B cell (primary cell): ENCODE data around the gene TCF7L1. TPM values are rescaled to one million over a fixed set of nuclear protein-coding genes. Genes with fewer than 3 reads are reported as not detected.

ENCODE experiments used
- ATAC-seq: fragments of 200-7000 bp; cut with Tn5 transposase; one replicate; pipeline ENCODE4 v1.10.0; 2021; ENCODE audit warnings: low read depth, mild to moderate bottlenecking, moderate number of reproducible peaks, moderate library complexity
- CTCF ChIA-PET: fragments of 350-600 bp; sonication (Branson Sonifier 250); formaldehyde crosslinking; loops from one replicate; lab custom pipeline; 2021; ENCODE audit warnings: antibody characterized with exemption, inconsistent platforms; lab: Charles Lee
- POLR2A ChIA-PET: fragments of 350-600 bp; sonication (Branson Sonifier 250); formaldehyde crosslinking; loops from one replicate; lab custom pipeline; 2021; ENCODE audit warnings: antibody characterized with exemption; lab: Charles Lee
- DNase-seq: peaks from one replicate; pipeline ENCODE4 v3.0.0; 2013
- H2AFZ ChIP-seq: 2 replicates; pipeline ENCODE4 v1.6.1; 2012; ENCODE audit warnings: mild to moderate bottlenecking, low read depth, low read length; ENCODE audit not compliant: insufficient read depth, poor library complexity, severe bottlenecking
- H3K27ac ChIP-seq, 2 donors: 1 replicate in 1 of 2; 2 replicates in 1 of 2; pipeline ENCODE4 v1.5.1; 2012 to 2013; ENCODE audit warnings: low read length in 2 of 2, mild to moderate bottlenecking in 2 of 2, moderate library complexity in 1 of 2
- H3K27me3 ChIP-seq, 4 experiments: fragments of 200-600 bp in 1 of 4; sonication (generic) in 1 of 4; replicated peaks in 1 of 4; 1 replicate in 2 of 4; 2 replicates in 2 of 4; pipeline versions ENCODE4 v1.6.1 to v1.7.0; 2013 to 2016; ENCODE audit warnings: low read length in 3 of 4, mild to moderate bottlenecking in 2 of 4, mixed read lengths in 1 of 4, moderate library complexity in 1 of 4; ENCODE audit not compliant: insufficient read depth in 4 of 4, control insufficient read depth in 3 of 4; ENCODE audit errors: control extremely low read depth in 1 of 4
- H3K36me3 ChIP-seq, 2 experiments: replicated peaks in 1 of 2; 1 replicate in 1 of 2; 2 replicates in 1 of 2; pipeline versions ENCODE4 v1.6.1 to v1.7.1; 2013; ENCODE audit warnings: low read length in 1 of 2; ENCODE audit not compliant: insufficient read depth in 2 of 2, control insufficient read depth in 1 of 2; ENCODE audit errors: control extremely low read depth in 1 of 2, extremely low read depth in 1 of 2
- H3K4me1 ChIP-seq, 2 donors: fragments of 200-600 bp in 1 of 2; sonication (generic) in 1 of 2; 1 replicate in 1 of 2; 2 replicates in 1 of 2; pipeline versions ENCODE4 v1.5.1 to v1.6.1; 2013 to 2017; ENCODE audit warnings: low read length in 2 of 2; ENCODE audit not compliant: control insufficient read depth in 2 of 2, insufficient read depth in 2 of 2
- H3K4me2 ChIP-seq: replicated peaks from 2 replicates; pipeline ENCODE3; 2012; ENCODE audit warnings: mild to moderate bottlenecking, low read depth, low read length; ENCODE audit not compliant: poor library complexity, severe bottlenecking
- H3K4me3 ChIP-seq, 5 experiments: fragments of 200-600 bp in 1 of 5; sonication (generic) in 1 of 5; 1 replicate in 3 of 5; 2 replicates in 2 of 5; pipeline versions ENCODE4 v1.5.1 to v1.7.0; 2011 to 2016; ENCODE audit warnings: low read length in 4 of 5, mild to moderate bottlenecking in 4 of 5, low read depth in 2 of 5, control low read depth in 1 of 5, moderate library complexity in 1 of 5; ENCODE audit not compliant: insufficient read depth in 1 of 5; ENCODE audit errors: control extremely low read depth in 1 of 5, extremely low read depth in 1 of 5
- H3K79me2 ChIP-seq: fragments of 200-600 bp; sonication (generic); one replicate; pipeline ENCODE4 v1.6.0; 2016; ENCODE audit warnings: low read length; ENCODE audit not compliant: control insufficient read depth, insufficient read depth
- H3K9ac ChIP-seq: fragments of 200-600 bp; sonication (generic); 2 replicates; pipeline ENCODE4 v1.6.1; 2017; ENCODE audit warnings: mild to moderate bottlenecking, low read length, moderate library complexity
- H3K9me3 ChIP-seq, 3 donors: one replicate each; pipeline versions ENCODE4 v1.6.1 to v1.7.1; 2013; ENCODE audit warnings: low read length in 2 of 3; ENCODE audit not compliant: control insufficient read depth in 2 of 3, insufficient read depth in 1 of 3; ENCODE audit errors: control extremely low read depth in 1 of 3
- H4K20me1 ChIP-seq: 2 replicates; pipeline ENCODE4 v1.6.0; 2012; ENCODE audit warnings: mild to moderate bottlenecking, low read length; ENCODE audit not compliant: insufficient read depth, control insufficient read depth, poor library complexity, severe bottlenecking
- H3K27ac Mint-ChIP-seq: one replicate; pipeline ENCODE4 v1.8.0; 2021; ENCODE audit warnings: mixed read lengths
- H3K27me3 Mint-ChIP-seq: one replicate; pipeline ENCODE4 v1.8.0; 2021; ENCODE audit warnings: mixed read lengths
- H3K4me1 Mint-ChIP-seq: one replicate; pipeline ENCODE4 v1.8.0; 2021; ENCODE audit warnings: mixed read lengths
- H3K4me3 Mint-ChIP-seq: one replicate; pipeline ENCODE4 v1.8.0; 2021; ENCODE audit warnings: mixed read lengths
- H3K9me3 Mint-ChIP-seq: one replicate; pipeline ENCODE4 v1.8.0; 2022; ENCODE audit warnings: mixed read lengths; ENCODE audit not compliant: insufficient read depth
- EZH2 ChIP-seq: IDR thresholded peaks from 2 replicates; pipeline ENCODE4 v1.6.1; 2012; ENCODE audit warnings: borderline replicate concordance, low read depth, mild to moderate bottlenecking, moderate library complexity, low read length; ENCODE audit not compliant: insufficient read depth, poor library complexity, severe bottlenecking
- WGBS: methylation state at CpG from one replicate; pipeline ENCODE4 v1.1.5; 2013; ENCODE audit warnings: missing lambda C conversion rate; ENCODE audit not compliant: insufficient coverage; 5-methylcytosine and 5-hydroxymethylcytosine counted together
- intact Hi-C: fragments of 100-400 bp; cut with micrococcal nuclease; formaldehyde crosslinking; loops from one replicate; pipeline ENCODE4 v1.10.0; 2022
- polyA plus RNA-seq: library from polyadenylated mRNA; depleted of rRNA; stranded (reverse); fragments of >200 nt; gene quantifications from 2 replicates; pipeline ENCODE4 v1.2.3, GENCODE V29; 2012
- total RNA-seq, 2 donors: library from RNA; stranded (reverse); fragments of 120-200 nt in 1 of 2; gene quantifications; 1 replicate in 1 of 2; 2 replicates in 1 of 2; pipeline versions ENCODE4 v1.2.3 to v1.2.4, GENCODE V29; 2013 to 2022
- TF ChIP-seq, protein P1 (sequence below): fragments of 200-600 bp; IDR thresholded peaks from one replicate; pipeline ENCODE4 v1.8.0; 2022; ENCODE audit warnings: antibody characterized with exemption, mild to moderate bottlenecking

The TCF7L1 gene
- total and polyA plus RNA-seq, 2 donors (not counting 1 experiment from before 2014, with no cell fraction given), result 0.67 to 0.81 TPM

- Mint-ChIP-seq H3K9me3 (peaks cover 16% of the 10 kb centered on the region), H3K4me1 (no peaks in the 10 kb centered on the region), H3K27me3 (peaks cover 13% of the 10 kb centered on the region), H3K4me3 (no peak overlapping the region), H3K27ac (no peak overlapping the region)
- Histone ChIP-seq H3K4me2 (no peak overlapping the region), H3K9me3 (peaks cover 0 to 24% (median 14%) of the 10 kb centered on the region in 3 donors), H4K20me1 (no peaks in the 10 kb centered on the region), H3K4me1 (no peaks in the 10 kb centered on the region), H2AFZ (no peak overlapping the region), H3K27me3 (no peaks in the 10 kb centered on the region), H3K36me3 (no peaks in the 10 kb centered on the region), H3K4me3 (no peak overlapping the region), H3K9ac (no peak overlapping the region), H3K27ac (no peak overlapping the region), H3K79me2 (no peaks in the 10 kb centered on the region)
- DNase-seq (no peak), ATAC-seq (no peak)
- TF ChIP-seq, protein P1, sequence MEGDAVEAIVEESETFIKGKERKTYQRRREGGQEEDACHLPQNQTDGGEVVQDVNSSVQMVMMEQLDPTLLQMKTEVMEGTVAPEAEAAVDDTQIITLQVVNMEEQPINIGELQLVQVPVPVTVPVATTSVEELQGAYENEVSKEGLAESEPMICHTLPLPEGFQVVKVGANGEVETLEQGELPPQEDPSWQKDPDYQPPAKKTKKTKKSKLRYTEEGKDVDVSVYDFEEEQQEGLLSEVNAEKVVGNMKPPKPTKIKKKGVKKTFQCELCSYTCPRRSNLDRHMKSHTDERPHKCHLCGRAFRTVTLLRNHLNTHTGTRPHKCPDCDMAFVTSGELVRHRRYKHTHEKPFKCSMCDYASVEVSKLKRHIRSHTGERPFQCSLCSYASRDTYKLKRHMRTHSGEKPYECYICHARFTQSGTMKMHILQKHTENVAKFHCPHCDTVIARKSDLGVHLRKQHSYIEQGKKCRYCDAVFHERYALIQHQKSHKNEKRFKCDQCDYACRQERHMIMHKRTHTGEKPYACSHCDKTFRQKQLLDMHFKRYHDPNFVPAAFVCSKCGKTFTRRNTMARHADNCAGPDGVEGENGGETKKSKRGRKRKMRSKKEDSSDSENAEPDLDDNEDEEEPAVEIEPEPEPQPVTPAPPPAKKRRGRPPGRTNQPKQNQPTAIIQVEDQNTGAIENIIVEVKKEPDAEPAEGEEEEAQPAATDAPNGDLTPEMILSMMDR, result no peak
- TF ChIP-seq EZH2, result no peak
- ChIA-PET CTCF (no interaction called here), POLR2A (no interaction called here)
- WGBS, result 96% methylated on average over 2 of the region's 3 CpGs
- intact Hi-C loops, result no loop called here
These were observed 35.8 kb downstream of the TCF7L1 start for GRCh38 chr2:85168942-85169341.

GRCh38 chr2:85169581-85169980 is 36.4 kb downstream of the TCF7L1 start:
- no peak overlapping the region for H3K4me3 ChIP-seq
- 96% methylated on average over 3 of the region's 3 CpGs for WGBS
- ChIA-PET CTCF (no interaction called here), POLR2A (no interaction called here)
- Mint-ChIP-seq H3K4me1 (no peaks in the 10 kb centered on the region), H3K4me3 (no peak overlapping the region), H3K27ac (no peak overlapping the region), H3K27me3 (peaks cover 11% of the 10 kb centered on the region), H3K9me3 (peaks cover 16% of the 10 kb centered on the region)
- intact Hi-C loops, result no loop called here
- no peaks in the 10 kb centered on the region for H4K20me1 ChIP-seq
- H3K27ac ChIP-seq, result no peak overlapping the region
- peaks cover 0 to 24% (median 14%) of the 10 kb centered on the region in 3 donors for H3K9me3 ChIP-seq
- no peak overlapping the region for H3K4me2 ChIP-seq
- TF ChIP-seq EZH2, result no peak
- TF ChIP-seq, protein P1, result no peak
- no peaks in the 10 kb centered on the region for H3K79me2 ChIP-seq
- H3K27me3 ChIP-seq, result no peaks in the 10 kb centered on the region
- H2AFZ ChIP-seq, result no peak overlapping the region
- H3K36me3 ChIP-seq, result no peaks in the 10 kb centered on the region
- DNase-seq (no peak), ATAC-seq (no peak)
- no peaks in the 10 kb centered on the region for H3K4me1 ChIP-seq
- H3K9ac ChIP-seq, result no peak overlapping the region
